H9 (cell line): Measurements from ENCODE around the gene UGT1A6. TPM values are rescaled to one million over a fixed set of nuclear protein-coding genes. Genes with fewer than 3 reads are reported as not detected.
"Not testable (repeated sequence)": the region's sequence is repeated elsewhere in the genome, so short reads cannot be mapped to it uniquely, and the experiment has no call there.

Source experiments
- DNase-seq: peaks from one replicate; pipeline ENCODE4 v3.0.0-alpha.2; 2017
- H2AFZ ChIP-seq: one replicate; pipeline ENCODE4 v1.6.1; 2013; ENCODE audit warnings: mild to moderate bottlenecking, low read length, control low read depth, moderate library complexity
- H2AK5ac ChIP-seq: 2 replicates; pipeline ENCODE4 v1.6.1; 2013; ENCODE audit warnings: low read length, control low read depth, mixed read lengths; ENCODE audit not compliant: insufficient read length
- H2BK120ac ChIP-seq: one replicate; pipeline ENCODE4 v1.6.1; 2013; ENCODE audit warnings: low read depth, mild to moderate bottlenecking, low read length, control low read depth, inconsistent platforms; ENCODE audit not compliant: poor library complexity, severe bottlenecking
- H2BK12ac ChIP-seq: 2 replicates; pipeline ENCODE4 v1.6.1; 2013; ENCODE audit warnings: low read length, control low read depth, mixed read lengths, low read depth; ENCODE audit not compliant: insufficient read length
- H2BK15ac ChIP-seq: 2 replicates; pipeline ENCODE4 v1.6.1; 2013; ENCODE audit warnings: low read depth, low read length, control low read depth
- H2BK20ac ChIP-seq: one replicate; pipeline ENCODE4 v1.6.1; 2013; ENCODE audit warnings: low read depth, mild to moderate bottlenecking, low read length, control low read depth, inconsistent platforms; ENCODE audit not compliant: poor library complexity, severe bottlenecking
- H2BK5ac ChIP-seq: 2 replicates; pipeline ENCODE4 v1.6.1; 2013; ENCODE audit warnings: low read length, control low read depth, mixed read lengths; ENCODE audit not compliant: insufficient read length
- H3K14ac ChIP-seq: 2 replicates; pipeline ENCODE4 v1.6.1; 2013; ENCODE audit warnings: low read length, control low read depth; ENCODE audit not compliant: insufficient read depth
- H3K18ac ChIP-seq: 2 replicates; pipeline ENCODE4 v1.6.1; 2013; ENCODE audit warnings: low read depth, mild to moderate bottlenecking, mixed read lengths, low read length, control low read depth; ENCODE audit not compliant: insufficient read length
- H3K23ac ChIP-seq: 2 replicates; pipeline ENCODE4 v1.6.1; 2013; ENCODE audit warnings: low read length, control low read depth, mixed read lengths, low read depth; ENCODE audit not compliant: insufficient read length
- H3K23me2 ChIP-seq: 2 replicates; pipeline ENCODE4 v1.6.1; 2013; ENCODE audit warnings: low read depth, mild to moderate bottlenecking, mixed read lengths, low read length, control low read depth; ENCODE audit not compliant: insufficient read length, poor library complexity, severe bottlenecking
- H3K27ac ChIP-seq: 2 replicates; pipeline ENCODE4 v1.5.1; 2013; ENCODE audit warnings: low read length, control low read depth, mixed read lengths, low read depth; ENCODE audit not compliant: insufficient read length
- H3K27me3 ChIP-seq: 2 replicates; pipeline ENCODE4 v1.6.1; 2013; ENCODE audit warnings: low read length, control low read depth, inconsistent platforms; ENCODE audit not compliant: insufficient read depth
- H3K4ac ChIP-seq: 2 replicates; pipeline ENCODE4 v1.6.1; 2013; ENCODE audit warnings: low read depth, mild to moderate bottlenecking, control low read depth, inconsistent platforms, low read length, moderate library complexity
- H3K4me1 ChIP-seq: 2 replicates; pipeline ENCODE4 v1.6.1; 2013; ENCODE audit warnings: low read length, control low read depth, inconsistent platforms; ENCODE audit not compliant: insufficient read depth
- H3K4me2 ChIP-seq: 2 replicates; pipeline ENCODE4 v1.6.1; 2013; ENCODE audit warnings: low read length, control low read depth, mixed read lengths; ENCODE audit not compliant: insufficient read length, insufficient read depth
- H3K56ac ChIP-seq: 2 replicates; pipeline ENCODE4 v1.6.1; 2013; ENCODE audit warnings: low read depth, mild to moderate bottlenecking, mixed read lengths, low read length, control low read depth; ENCODE audit not compliant: insufficient read length
- H3K79me1 ChIP-seq: 2 replicates; pipeline ENCODE4 v1.6.1; 2013; ENCODE audit warnings: low read depth, mild to moderate bottlenecking, moderate library complexity, low read length, control low read depth, inconsistent platforms; ENCODE audit not compliant: insufficient read depth, poor library complexity, severe bottlenecking
- H3K79me2 ChIP-seq: 2 replicates; pipeline ENCODE4 v1.6.1; 2013; ENCODE audit warnings: low read length, control low read depth, inconsistent platforms; ENCODE audit not compliant: insufficient read depth
- H3K9ac ChIP-seq: 2 replicates; pipeline ENCODE4 v1.6.1; 2013; ENCODE audit warnings: low read length, control low read depth, mixed read lengths; ENCODE audit not compliant: insufficient read length; ENCODE audit errors: extremely low read depth
- H3K9me3 ChIP-seq: one replicate; pipeline ENCODE4 v1.6.1; 2013; ENCODE audit warnings: low read depth, low read length, inconsistent platforms; ENCODE audit not compliant: control insufficient read depth
- H3T11ph ChIP-seq: one replicate; pipeline ENCODE4 v1.6.1; 2013; ENCODE audit warnings: mild to moderate bottlenecking, low read length, control low read depth, inconsistent platforms
- H4K20me1 ChIP-seq: one replicate; pipeline ENCODE4 v1.6.1; 2013; ENCODE audit not compliant: control insufficient read depth, insufficient read length, insufficient read depth
- H4K5ac ChIP-seq: 2 replicates; pipeline ENCODE4 v1.6.1; 2013; ENCODE audit warnings: low read depth, mild to moderate bottlenecking, mixed read lengths, low read length, control low read depth; ENCODE audit not compliant: insufficient read length
- H4K8ac ChIP-seq: replicated peaks from 2 replicates; pipeline ENCODE4 v1.6.1; 2013; ENCODE audit warnings: low read length, control low read depth, mixed read lengths, low read depth; ENCODE audit not compliant: insufficient read length
- H4K91ac ChIP-seq: 2 replicates; pipeline ENCODE4 v1.6.1; 2013; ENCODE audit warnings: low read depth, mild to moderate bottlenecking, moderate library complexity, mixed read lengths, low read length, control low read depth; ENCODE audit not compliant: insufficient read length
- H3K27ac Mint-ChIP-seq, 3 experiments: 2 replicates in 2 of 3; 3 replicates in 1 of 3; pipeline ENCODE4 v1.8.0; 2020 to 2021; ENCODE audit warnings: mixed read lengths in 3 of 3, mild to moderate bottlenecking in 1 of 3, moderate library complexity in 1 of 3
- H3K27me3 Mint-ChIP-seq: 2 replicates; pipeline ENCODE4 v1.8.0; 2021; ENCODE audit warnings: low read depth, mild to moderate bottlenecking, moderate library complexity, mixed read lengths
- H3K36me3 Mint-ChIP-seq, 3 experiments: 2 replicates in 2 of 3; 3 replicates in 1 of 3; pipeline ENCODE4 v1.8.0; 2020 to 2021; ENCODE audit warnings: low read depth in 3 of 3, mixed read lengths in 3 of 3; ENCODE audit not compliant: insufficient read depth in 1 of 3
- H3K4me1 Mint-ChIP-seq, 2 experiments: 2 replicates each; pipeline ENCODE4 v1.8.0; 2020; ENCODE audit warnings: mixed read lengths in 2 of 2
- H3K4me3 Mint-ChIP-seq, 2 experiments: 2 replicates in 1 of 2; 3 replicates in 1 of 2; pipeline ENCODE4 v1.8.0; 2020 to 2021; ENCODE audit warnings: mild to moderate bottlenecking in 2 of 2, mixed read lengths in 2 of 2, moderate library complexity in 1 of 2
- H3K9me3 Mint-ChIP-seq, 2 experiments: 2 replicates in 1 of 2; 3 replicates in 1 of 2; pipeline ENCODE4 v1.8.0; 2020; ENCODE audit warnings: mild to moderate bottlenecking in 2 of 2, mixed read lengths in 2 of 2, moderate library complexity in 1 of 2
- WGBS: extraction: QIAGEN DNeasy Blood & Tissue Kit; methylation state at CpG from one replicate; pipeline ENCODE4 v1.1.7; 2013; ENCODE audit warnings: missing lambda C conversion rate, low lambda C conversion rate, mixed read lengths; ENCODE audit not compliant: insufficient read length; ENCODE audit errors: extremely low coverage; 5-methylcytosine and 5-hydroxymethylcytosine counted together
- total RNA-seq: library from RNA; stranded (reverse); gene quantifications from 2 replicates; pipeline ENCODE4 v1.2.1, GENCODE V29; 2021

The UGT1A6 gene
- total RNA-seq, 1 experiment from 2014 or later = not detected

GRCh38 chr2:233751212-233752009 lies 58.7 kb downstream of the UGT1A6 start:
- Mint-ChIP-seq H3K27me3 (peaks cover 22% of the 10 kb centered on the region), H3K9me3 (peaks cover 44 to 49% of the 10 kb centered on the region in 2 experiments), H3K36me3 (peaks cover 8 to 19% (median 9%) of the 10 kb centered on the region in 3 experiments; a peak in 6 of 7 replicates)
- H3K4me1 ChIP-seq, H3K9me3 ChIP-seq, H4K5ac ChIP-seq, H3K23me2 ChIP-seq, H3K27me3 ChIP-seq, H2BK20ac ChIP-seq, H3K27ac ChIP-seq, H3K56ac ChIP-seq, H3K18ac ChIP-seq, H2BK12ac ChIP-seq, H3K4ac ChIP-seq, H3T11ph ChIP-seq, DNase-seq, H3K4me1 Mint-ChIP-seq, H3K4me3 Mint-ChIP-seq, H2AK5ac ChIP-seq, H2BK120ac ChIP-seq, H4K20me1 ChIP-seq, H2AFZ ChIP-seq, H4K8ac ChIP-seq, H3K27ac Mint-ChIP-seq, H4K91ac ChIP-seq, H2BK5ac ChIP-seq, H3K9ac ChIP-seq, H2BK15ac ChIP-seq, H3K23ac ChIP-seq, H3K79me1 ChIP-seq, H3K79me2 ChIP-seq, H3K14ac ChIP-seq, H3K4me2 ChIP-seq: not testable (repeated sequence)
- WGBS = no CpG with 5 or more reads among the region's 2 CpGs
